HG02885 (cell line): Measurements from ENCODE around the gene KLHDC3.

Source experiments
- ATAC-seq: cut with Tn5 transposase; IDR thresholded peaks from one replicate; pipeline ENCODE4 v1.9.1; 2021; ENCODE audit warnings: mild to moderate bottlenecking; ENCODE audit not compliant: unreplicated experiment, poor library complexity

The KLHDC3 gene

GRCh38 chr6:43013843-43014433 lies at the start of gene KLHDC3, which contains the start of gene MEA1:
TSS of gene KLHDC3 (plus strand) at chr6:43014249. CDS start at chr6:43017193, 2,944 bp downstream.
TSS of gene MEA1 (minus strand) at chr6:43013946. CDS start at chr6:43013813, 133 bp downstream.
- ATAC-seq: peak; percentile 95

- no peak for ATAC-seq
Observed at GRCh38 chr6:42966571-42966970, 47.5 kb upstream of the KLHDC3 start.

- ATAC-seq: no peak
Observed at GRCh38 chr6:42967228-42967627, 46.8 kb upstream of the KLHDC3 start.

GRCh38 chr6:42968126-42968701 lies 45.8 kb upstream of the KLHDC3 start:
- ATAC-seq: no peak

- ATAC-seq: no peak
Observed at GRCh38 chr6:42968783-42969182, 45.3 kb upstream of the KLHDC3 start.

GRCh38 chr6:42969431-42969830 lies 44.6 kb upstream of the KLHDC3 start:
- no peak for ATAC-seq

GRCh38 chr6:42969934-42970333 lies 44.1 kb upstream of the KLHDC3 start:
- no peak for ATAC-seq

- no peak for ATAC-seq
Observed at GRCh38 chr6:42970871-42971612, 43.0 kb upstream of the KLHDC3 start.

GRCh38 chr6:42971746-42972327 lies 42.2 kb upstream of the KLHDC3 start:
- no peak for ATAC-seq

- no peak for ATAC-seq
Observed at GRCh38 chr6:42973926-42974325, 40.1 kb upstream of the KLHDC3 start.

GRCh38 chr6:42974919-42975505 lies 39.0 kb upstream of the KLHDC3 start:
- no peak for ATAC-seq

- ATAC-seq: peak; percentile 32
Observed at GRCh38 chr6:42978487-42978838, 35.6 kb upstream of the KLHDC3 start.

GRCh38 chr6:42978839-42979522 lies 35.1 kb upstream of the KLHDC3 start, which contains the start of gene PEX6:
TSS of gene PEX6 (minus strand) at chr6:42979181. CDS start at chr6:42979150, 31 bp downstream.
- peak; percentile 89 for ATAC-seq

GRCh38 chr6:42979523-42980177 lies 34.4 kb upstream of the KLHDC3 start:
- no peak for ATAC-seq

- no peak for ATAC-seq
Observed at GRCh38 chr6:42981836-42982235, 32.2 kb upstream of the KLHDC3 start.

GRCh38 chr6:42984001-42984923 lies 29.8 kb upstream of the KLHDC3 start, which contains the start of gene PPP2R5D:
TSS of gene PPP2R5D (plus strand) at chr6:42984570. CDS start at chr6:42984678, 108 bp downstream.
- peak; percentile 93 for ATAC-seq

GRCh38 chr6:42984924-42985475 lies 29.0 kb upstream of the KLHDC3 start:
- ATAC-seq: no peak
